Head of caudate nucleus (tissue), 42 donors: Measurements from ENCODE around the gene ABHD14A.
A peak's percentile ranks its signal among the peaks of the same experiment; 100 is the strongest.

Source experiments
- DNase-seq, 42 donors: peaks; one replicate each; pipeline versions ENCODE4 v3.0.0 to v3.0.0-alpha.2; 2020 to 2021; ENCODE audit warnings: mixed read lengths in 7 of 42
- intact Hi-C: fragments of 100-400 bp; cut with DNase I; formaldehyde crosslinking; loops from one replicate; pipeline ENCODE4 v1.15.0; 2022

ABHD14A gene

GRCh38 chr3:51966922-51967383 lies 7.9 kb upstream of the ABHD14A start:
- intact Hi-C loops: no loop called here
- DNase-seq: peak in 1 of 42 donors; percentile 47

- intact Hi-C loops: no loop called here
Measured at GRCh38 chr3:51967384-51968169, 7.3 kb upstream of the ABHD14A start, which contains the start of gene PCBP4. TSS of gene PCBP4 (minus strand) at chr3:51967454. CDS start at chr3:51961240, 6,214 bp downstream.

GRCh38 chr3:51968170-51968775 lies 6.6 kb upstream of the ABHD14A start:
- DNase-seq: peak in 10 of 42 donors; percentile 13 to 67 (median 30)
- intact Hi-C loops: no loop called here

More at GRCh38 chr3:51967384-51968169, 7.3 kb upstream of the ABHD14A start, which contains the start of gene PCBP4:
- peak; percentile 74 to 94 (median 86) for DNase-seq

- no peak for DNase-seq
- intact Hi-C loops: no loop called here
Measured at GRCh38 chr3:51968883-51969678, 5.8 kb upstream of the ABHD14A start.

GRCh38 chr3:51969841-51970240 lies 5.0 kb upstream of the ABHD14A start:
- DNase-seq: no peak
- intact Hi-C loops: no loop called here

GRCh38 chr3:51970606-51971300 lies 4.1 kb upstream of the ABHD14A start:
- intact Hi-C loops: no loop called here

GRCh38 chr3:51971350-51971749 lies 3.5 kb upstream of the ABHD14A start:
- intact Hi-C loops: no loop called here
- DNase-seq: no peak

More at GRCh38 chr3:51970606-51971300, 4.1 kb upstream of the ABHD14A start:
- no peak for DNase-seq

GRCh38 chr3:51974277-51974962 lies 444 bp upstream of the ABHD14A start:
- intact Hi-C loops: loop anchor here (2.0 kb wide), 1 partner anchor 32 kb away; the partner anchor contains the start of gene PARP3
- peak in 16 of 42 donors; percentile 27 to 65 (median 43) for DNase-seq

- DNase-seq: peak; percentile 75 to 93 (median 86)
- intact Hi-C loops: loop anchor here (2.0 kb wide), 1 partner anchor 33 kb away; the partner anchor contains the start of gene PARP3
Measured at GRCh38 chr3:51975852-51976549, 1.1 kb downstream of the ABHD14A start.

GRCh38 chr3:51977446-51978142 lies 2.7 kb downstream of the ABHD14A start:
- no peak for DNase-seq
- intact Hi-C loops: no loop called here

GRCh38 chr3:51978143-51978502 lies 3.3 kb downstream of the ABHD14A start:
- intact Hi-C loops: no loop called here
- DNase-seq: no peak

- intact Hi-C loops: no loop called here
- DNase-seq: no peak
Measured at GRCh38 chr3:51980253-51980652, 5.4 kb downstream of the ABHD14A start.

- intact Hi-C loops: no loop called here
- no peak for DNase-seq
Measured at GRCh38 chr3:51982352-51982837, 7.5 kb downstream of the ABHD14A start.

- DNase-seq: peak in 41 of 42 donors; percentile 55 to 92 (median 81)
- intact Hi-C loops: no loop called here
Measured at GRCh38 chr3:51982838-51983577, 8.1 kb downstream of the ABHD14A start, which contains the start of gene ACY1. TSS of gene ACY1 (plus strand) at chr3:51983535. CDS start at chr3:51984065, 530 bp downstream.

- no peak for DNase-seq
- intact Hi-C loops: no loop called here
Measured at GRCh38 chr3:51983578-51984268, 8.9 kb downstream of the ABHD14A start.
